ENCODE measurements around the gene RPL28.

Gene RPL28

GRCh38 chr19:55390461-55390880 lies 4.7 kb downstream of the RPL28 start:
- H3K79me2 ChIP-seq (ENCODE audit: insufficient read depth, low read length) = peaks cover 41% of the 10 kb centered on the region
- no peak overlapping the region for H2AFZ ChIP-seq (ENCODE audit: low read depth, low read length)
- DNase-seq = peak; percentile 49
- H4K20me1 ChIP-seq (ENCODE audit: insufficient read depth, low read length) = peaks cover 57% of the 10 kb centered on the region
- TF ChIP-seq CTCF (IDR thresholded peaks at IDR 0.05; ENCODE audit: borderline replicate concordance, extremely low read depth, low read length, poor library complexity, severe bottlenecking) (no peak), EZH2 (IDR thresholded peaks at IDR 0.05; ENCODE audit: borderline replicate concordance, low read depth, low read length, severe bottlenecking) (no peak)
- ATAC-seq (ENCODE audit: insufficient read depth, low read depth) = no peak
- no peaks in the 10 kb centered on the region for H3K27me3 ChIP-seq (ENCODE audit: insufficient read depth, low read length, poor library complexity)
- H3K9me3 ChIP-seq (ENCODE audit: insufficient read depth, low read length, severe bottlenecking) = no peaks in the 10 kb centered on the region
- H3K27ac ChIP-seq (ENCODE audit: low read length) = no peak overlapping the region
- no peak overlapping the region for H3K4me3 ChIP-seq (ENCODE audit: low read depth in 1 of 2, low read length in 2 of 2)
- no peak overlapping the region; the same call in 1 of the 2 replicates for H3K4me2 ChIP-seq (ENCODE audit: insufficient read depth, low read length)
- peaks cover 48% of the 10 kb centered on the region for H3K36me3 ChIP-seq (ENCODE audit: insufficient read depth, low read length)
- H3K9ac ChIP-seq (ENCODE audit: low read depth, low read length) = no peak overlapping the region
- H3K4me1 ChIP-seq (ENCODE audit: insufficient read depth, low read length) = peaks cover 33% of the 10 kb centered on the region

- Histone ChIP-seq H3K27me3 (ENCODE audit: insufficient read depth, low read length, poor library complexity) (no peaks in the 10 kb centered on the region), H3K27ac (ENCODE audit: low read length) (no peak overlapping the region), H3K9ac (ENCODE audit: low read depth, low read length) (no peak overlapping the region), H2AFZ (ENCODE audit: low read depth, low read length) (no peak overlapping the region), H3K9me3 (ENCODE audit: insufficient read depth, low read length, severe bottlenecking) (no peaks in the 10 kb centered on the region), H3K4me3 (ENCODE audit: low read depth in 1 of 2, low read length in 2 of 2) (no peak overlapping the region), H3K4me1 (ENCODE audit: insufficient read depth, low read length) (peaks cover 33% of the 10 kb centered on the region), H3K36me3 (ENCODE audit: insufficient read depth, low read length) (peaks cover 45% of the 10 kb centered on the region), H3K4me2 (ENCODE audit: insufficient read depth, low read length) (no peak overlapping the region), H3K79me2 (ENCODE audit: insufficient read depth, low read length) (peaks cover 36% of the 10 kb centered on the region), H4K20me1 (ENCODE audit: insufficient read depth, low read length) (peaks cover 53% of the 10 kb centered on the region)
- TF ChIP-seq CTCF (IDR thresholded peaks at IDR 0.05; ENCODE audit: borderline replicate concordance, extremely low read depth, low read length, poor library complexity, severe bottlenecking) (no peak), EZH2 (IDR thresholded peaks at IDR 0.05; ENCODE audit: borderline replicate concordance, low read depth, low read length, severe bottlenecking) (no peak)
- peak; percentile 20; the same call in 2 of the 3 replicates for ATAC-seq (ENCODE audit: insufficient read depth, low read depth)
- DNase-seq = peak; percentile 33
Observed at GRCh38 chr19:55391191-55391670, 5.5 kb downstream of the RPL28 start.

GRCh38 chr19:55391702-55392615 lies 6.2 kb downstream of the RPL28 start:
- no peaks in the 10 kb centered on the region for H3K9me3 ChIP-seq (ENCODE audit: insufficient read depth, low read length, severe bottlenecking)
- no peak for DNase-seq
- H3K27me3 ChIP-seq (ENCODE audit: insufficient read depth, low read length, poor library complexity) = no peaks in the 10 kb centered on the region
- H3K4me3 ChIP-seq (ENCODE audit: low read depth in 1 of 2, low read length in 2 of 2) = no peak overlapping the region
- H3K4me1 ChIP-seq (ENCODE audit: insufficient read depth, low read length) = peaks cover 26% of the 10 kb centered on the region
- H3K79me2 ChIP-seq (ENCODE audit: insufficient read depth, low read length) = peaks cover 29% of the 10 kb centered on the region
- H2AFZ ChIP-seq (ENCODE audit: low read depth, low read length) = no peak overlapping the region
- H3K9ac ChIP-seq (ENCODE audit: low read depth, low read length) = no peak overlapping the region
- no peak for ATAC-seq (ENCODE audit: insufficient read depth, low read depth)
- peaks cover 38% of the 10 kb centered on the region for H3K36me3 ChIP-seq (ENCODE audit: insufficient read depth, low read length)
- no peak overlapping the region for H3K4me2 ChIP-seq (ENCODE audit: insufficient read depth, low read length)
- no peak overlapping the region for H3K27ac ChIP-seq (ENCODE audit: low read length)
- TF ChIP-seq CTCF (IDR thresholded peaks at IDR 0.05; ENCODE audit: borderline replicate concordance, extremely low read depth, low read length, poor library complexity, severe bottlenecking) = no peak
- peaks cover 46% of the 10 kb centered on the region for H4K20me1 ChIP-seq (ENCODE audit: insufficient read depth, low read length)
